ENCODE results near the gene CSTF1. TPM values are rescaled to one million over a fixed set of nuclear protein-coding genes. Genes with fewer than 3 reads are reported as not detected.

The CSTF1 gene
- total and polyA plus RNA-seq, 2 of the 8 experiments (the other 6 are each of a cell fraction or from before 2014, with no cell fraction given), result 59.4 to 83.5 TPM

- Histone ChIP-seq H3K27me3 (replicated peaks in 1 of 4; ENCODE audit: control insufficient read depth in 3 of 4, extremely low read depth in 1 of 4, insufficient read depth in 3 of 4, low read length in 3 of 4) (no peaks in the 10 kb centered on the region), H3K9ac (replicated peaks in 1 of 4; ENCODE audit: extremely low read depth in 1 of 4, low read depth in 3 of 4, low read length in 3 of 4) (no peak overlapping the region), H4K8ac (ENCODE audit: extremely low read depth, insufficient read depth, low read length) (no peak overlapping the region), H3K23me2 (ENCODE audit: low read depth, low read length) (no peaks in the 10 kb centered on the region), H2BK5ac (ENCODE audit: low read depth, low read length) (no peak overlapping the region), H2BK120ac (replicated peaks; ENCODE audit: low read depth, low read length) (no peak overlapping the region), H3K4ac (replicated peaks; ENCODE audit: insufficient read length, low read depth, low read length) (no peak overlapping the region), H3K79me2 (ENCODE audit: control insufficient read depth in 1 of 2, insufficient read depth in 2 of 2, low read length in 2 of 2) (no peaks in the 10 kb centered on the region), H3K4me1 (replicated peaks in 1 of 4; ENCODE audit: control insufficient read depth in 3 of 4, insufficient read depth in 4 of 4, low read length in 3 of 4) (no peaks in the 10 kb centered on the region), H2AFZ (ENCODE audit: low read length) (no peak overlapping the region), H4K91ac (replicated peaks; ENCODE audit: insufficient read length, low read length) (no peak overlapping the region), H2AK5ac (ENCODE audit: low read depth, low read length) (no peak overlapping the region), H4K5ac (ENCODE audit: insufficient read length, low read depth, low read length) (no peak overlapping the region), H3K23ac (ENCODE audit: insufficient read length) (no peak overlapping the region), H3K27ac (ENCODE audit: low read depth, low read length) (no peak overlapping the region), H3K9me3 (ENCODE audit: insufficient read depth in 2 of 2, low read depth in 1 of 2, low read length in 1 of 2) (no peaks in the 10 kb centered on the region), H3K4me3 (ENCODE audit: extremely low read depth in 1 of 4, insufficient read depth in 2 of 4, low read depth in 3 of 4, low read length in 4 of 4) (no peak overlapping the region), H3K18ac (ENCODE audit: extremely low read depth, low read length) (no peak overlapping the region), H2BK15ac (ENCODE audit: low read length) (no peak overlapping the region), H3K79me1 (ENCODE audit: low read depth, low read length) (no peaks in the 10 kb centered on the region), H3K4me2 (ENCODE audit: insufficient read depth in 1 of 2, low read depth in 2 of 2, low read length in 2 of 2) (no peak overlapping the region), H4K20me1 (replicated peaks in 1 of 2; ENCODE audit: control insufficient read depth in 1 of 2, insufficient read depth in 2 of 2, low read length in 2 of 2) (peaks cover 0 to 4% of the 10 kb centered on the region in 2 experiments), H3K14ac (ENCODE audit: insufficient read length) (no peak overlapping the region), H3K36me3 (ENCODE audit: control insufficient read depth in 2 of 4, insufficient read depth in 4 of 4, low read length in 3 of 4) (peaks cover 0 to 5% (median 0%) of the 10 kb centered on the region in 4 experiments; a peak in 3 of 8 replicates), H2BK20ac (ENCODE audit: low read length) (no peak overlapping the region), H2BK12ac (ENCODE audit: low read depth, low read length) (no peak overlapping the region), H3K56ac (replicated peaks; ENCODE audit: insufficient read length, low read depth, low read length) (no peak overlapping the region)
- TF ChIP-seq TEAD4 (IDR thresholded peaks at IDR 0.05; ENCODE audit: low read depth, low read length), result no peak
- no peak for TF ChIP-seq TCF12 (IDR thresholded peaks at IDR 0.05; ENCODE audit: low read depth, low read length)
- TF ChIP-seq SIX5 (IDR thresholded peaks at IDR 0.05; ENCODE audit: low read depth, low read length), result no peak
- TF ChIP-seq CEBPB (IDR thresholded peaks at IDR 0.05; ENCODE audit: low read depth, low read length), result no peak
- DNase-seq (ENCODE audit: low read depth in 1 of 2, low spot score in 2 of 2) (no peak), FAIRE-seq (no peak)
- CTCF ChIA-PET (ENCODE audit: partially characterized antibody), result interaction anchor here (0.6 to 1.5 kb wide), 4 partner anchors 12 to 253 kb away, joined by 3 to 4 read pairs (median 4); no protein-coding TSS in a partner anchor
- 94% methylated on average over 2 of the region's 3 CpGs; no CpG with 5 or more reads in 1 of the 2 experiments for whole genome bisulfite sequencing, 2 experiments (ENCODE audit: extremely low coverage in 1 of 2, insufficient coverage in 1 of 2, insufficient read length in 1 of 2, insufficient replicate concordance in 2 of 2, low coverage in 1 of 2, low lambda C conversion rate in 2 of 2, missing lambda C conversion rate in 1 of 2)
- POLR2A ChIA-PET (ENCODE audit: partially characterized antibody), result interaction anchor here (1.1 kb wide), 1 partner anchor 19 kb away, joined by 3 read pairs; no protein-coding TSS in a partner anchor
Measured at GRCh38 chr20:56412949-56413348, 20.5 kb downstream of the CSTF1 start.
